ENCODE measurements around the gene CPVL. TPM values are rescaled to one million over a fixed set of nuclear protein-coding genes. Genes with fewer than 3 reads are reported as not detected.

The CPVL gene
- total and polyA plus RNA-seq, 2 donors (not counting 1 experiment from before 2014, with no cell fraction given), result 0.17 TPM; not detected in 1

- no peaks in the 10 kb centered on the region for H3K36me3 ChIP-seq (ENCODE audit: control insufficient read depth, insufficient read depth, low read length)
- no peak overlapping the region for H3K27ac ChIP-seq (ENCODE audit: insufficient read depth, low read length)
- no peak overlapping the region for H3K4me3 ChIP-seq (replicated peaks in 1 of 4; ENCODE audit: control extremely low read depth in 1 of 4, insufficient read depth in 1 of 4, low read depth in 3 of 4, low read length in 4 of 4)
- TF ChIP-seq EZH2 (IDR thresholded peaks at IDR 0.05; ENCODE audit: low read length, missing control alignments), result no peak
- TF ChIP-seq, protein P1, sequence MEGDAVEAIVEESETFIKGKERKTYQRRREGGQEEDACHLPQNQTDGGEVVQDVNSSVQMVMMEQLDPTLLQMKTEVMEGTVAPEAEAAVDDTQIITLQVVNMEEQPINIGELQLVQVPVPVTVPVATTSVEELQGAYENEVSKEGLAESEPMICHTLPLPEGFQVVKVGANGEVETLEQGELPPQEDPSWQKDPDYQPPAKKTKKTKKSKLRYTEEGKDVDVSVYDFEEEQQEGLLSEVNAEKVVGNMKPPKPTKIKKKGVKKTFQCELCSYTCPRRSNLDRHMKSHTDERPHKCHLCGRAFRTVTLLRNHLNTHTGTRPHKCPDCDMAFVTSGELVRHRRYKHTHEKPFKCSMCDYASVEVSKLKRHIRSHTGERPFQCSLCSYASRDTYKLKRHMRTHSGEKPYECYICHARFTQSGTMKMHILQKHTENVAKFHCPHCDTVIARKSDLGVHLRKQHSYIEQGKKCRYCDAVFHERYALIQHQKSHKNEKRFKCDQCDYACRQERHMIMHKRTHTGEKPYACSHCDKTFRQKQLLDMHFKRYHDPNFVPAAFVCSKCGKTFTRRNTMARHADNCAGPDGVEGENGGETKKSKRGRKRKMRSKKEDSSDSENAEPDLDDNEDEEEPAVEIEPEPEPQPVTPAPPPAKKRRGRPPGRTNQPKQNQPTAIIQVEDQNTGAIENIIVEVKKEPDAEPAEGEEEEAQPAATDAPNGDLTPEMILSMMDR (conservative IDR thresholded peaks at IDR 0.05 in 1 of 2, IDR thresholded peaks at IDR 0.05 in 1 of 2; ENCODE audit: low read depth in 1 of 2, low read length in 2 of 2), result no peak
- no peaks in the 10 kb centered on the region for H3K79me2 ChIP-seq (ENCODE audit: control insufficient read depth, insufficient read depth, low read length)
- no peaks in the 10 kb centered on the region for H3K27me3 ChIP-seq (ENCODE audit: control insufficient read depth, insufficient read depth, low read length)
- no peaks in the 10 kb centered on the region for H4K20me1 ChIP-seq (ENCODE audit: control insufficient read depth, extremely low read depth, insufficient read depth, low read length)
- H3K4me1 ChIP-seq (ENCODE audit: control insufficient read depth, extremely low read depth, insufficient read depth, low read length), result no peaks in the 10 kb centered on the region
- H3K4me2 ChIP-seq (ENCODE audit: extremely low read depth, insufficient read depth, low read length), result no peak overlapping the region
- peak; percentile 9 to 21 for DNase-seq (ENCODE audit: low read depth in 2 of 2)
- no peaks in the 10 kb centered on the region for H3K9me3 ChIP-seq (ENCODE audit: control insufficient read depth, insufficient read depth, low read depth, low read length)
- no peak overlapping the region for H3K9ac ChIP-seq (ENCODE audit: insufficient read depth, low read length)
- H2AFZ ChIP-seq (ENCODE audit: low read length), result no peak overlapping the region
Measured at GRCh38 chr7:29013082-29013695, 133.1 kb downstream of the CPVL start.

DNA sequence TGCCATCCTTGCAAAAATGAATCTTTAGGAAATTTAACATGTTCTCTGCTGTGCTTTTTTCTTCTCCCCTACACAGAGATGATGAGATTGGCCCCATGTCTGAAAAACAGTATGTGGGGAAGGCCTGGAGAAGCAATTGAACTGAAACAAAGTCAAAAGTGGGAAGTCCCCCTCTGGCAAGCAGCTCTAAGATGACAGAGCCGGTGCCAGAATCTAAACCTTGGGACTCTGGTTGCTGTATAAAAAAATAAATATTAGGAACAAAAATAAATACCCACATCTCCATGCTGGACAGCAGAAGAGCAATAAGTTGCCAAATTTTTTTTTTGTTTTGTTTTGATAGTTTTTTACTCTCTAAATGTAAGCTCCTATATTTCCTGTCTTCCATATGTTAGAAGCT, 136.4 kb downstream of the CPVL start:
- no peak for DNase-seq (ENCODE audit: low read depth in 2 of 2)
- Histone ChIP-seq H3K27me3 (ENCODE audit: control insufficient read depth, insufficient read depth, low read length) (peaks cover 2% of the 10 kb centered on the region), H3K79me2 (ENCODE audit: control insufficient read depth, insufficient read depth, low read length) (no peaks in the 10 kb centered on the region), H3K36me3 (ENCODE audit: control insufficient read depth, insufficient read depth, low read length) (no peaks in the 10 kb centered on the region), H2AFZ (ENCODE audit: low read length) (no peak overlapping the region), H3K4me2 (ENCODE audit: extremely low read depth, insufficient read depth, low read length) (no peak overlapping the region), H3K9me3 (ENCODE audit: control insufficient read depth, insufficient read depth, low read depth, low read length) (no peaks in the 10 kb centered on the region), H4K20me1 (ENCODE audit: control insufficient read depth, extremely low read depth, insufficient read depth, low read length) (no peaks in the 10 kb centered on the region), H3K4me1 (ENCODE audit: control insufficient read depth, extremely low read depth, insufficient read depth, low read length) (no peaks in the 10 kb centered on the region), H3K4me3 (replicated peaks in 1 of 4; ENCODE audit: control extremely low read depth in 1 of 4, insufficient read depth in 1 of 4, low read depth in 3 of 4, low read length in 4 of 4) (no peak overlapping the region), H3K27ac (ENCODE audit: insufficient read depth, low read length) (no peak overlapping the region), H3K9ac (ENCODE audit: insufficient read depth, low read length) (no peak overlapping the region)
- TF ChIP-seq, protein P1 (conservative IDR thresholded peaks at IDR 0.05 in 1 of 2, IDR thresholded peaks at IDR 0.05 in 1 of 2; ENCODE audit: low read depth in 1 of 2, low read length in 2 of 2), result no peak
- no peak for TF ChIP-seq EZH2 (IDR thresholded peaks at IDR 0.05; ENCODE audit: low read length, missing control alignments)

DNA sequence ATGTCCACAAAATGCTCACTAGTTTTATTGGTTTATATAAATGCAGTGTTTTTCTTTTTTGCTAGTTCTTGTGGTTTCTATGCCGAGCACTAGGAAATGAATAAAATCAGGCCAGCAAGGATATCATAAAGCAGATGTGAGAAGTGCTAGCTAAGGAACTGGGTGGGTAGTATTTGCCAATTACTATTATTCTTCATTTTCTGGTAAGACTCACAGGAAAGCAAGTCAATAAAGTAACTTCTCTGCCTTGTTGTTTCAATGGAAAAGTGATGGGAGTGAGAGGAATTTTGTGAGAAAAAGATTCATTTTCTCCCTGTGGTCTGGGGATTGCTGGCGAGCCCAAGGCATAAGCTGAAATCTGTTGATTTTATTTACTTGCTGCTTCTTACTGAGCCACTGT, 137.7 kb downstream of the CPVL start:
- no peak overlapping the region for H3K27ac ChIP-seq (ENCODE audit: insufficient read depth, low read length)
- no peak overlapping the region for H2AFZ ChIP-seq (ENCODE audit: low read length)
- H3K27me3 ChIP-seq (ENCODE audit: control insufficient read depth, insufficient read depth, low read length), result peaks cover 2% of the 10 kb centered on the region
- H3K9ac ChIP-seq (ENCODE audit: insufficient read depth, low read length), result no peak overlapping the region
- TF ChIP-seq, protein P1 (conservative IDR thresholded peaks at IDR 0.05 in 1 of 2, IDR thresholded peaks at IDR 0.05 in 1 of 2; ENCODE audit: low read depth in 1 of 2, low read length in 2 of 2), result no peak
- no peak for TF ChIP-seq EZH2 (IDR thresholded peaks at IDR 0.05; ENCODE audit: low read length, missing control alignments)
- H4K20me1 ChIP-seq (ENCODE audit: control insufficient read depth, extremely low read depth, insufficient read depth, low read length), result no peaks in the 10 kb centered on the region
- no peaks in the 10 kb centered on the region for H3K79me2 ChIP-seq (ENCODE audit: control insufficient read depth, insufficient read depth, low read length)
- no peak overlapping the region for H3K4me2 ChIP-seq (ENCODE audit: extremely low read depth, insufficient read depth, low read length)
- H3K36me3 ChIP-seq (ENCODE audit: control insufficient read depth, insufficient read depth, low read length), result no peaks in the 10 kb centered on the region
- no peaks in the 10 kb centered on the region for H3K9me3 ChIP-seq (ENCODE audit: control insufficient read depth, insufficient read depth, low read depth, low read length)
- no peak for DNase-seq (ENCODE audit: low read depth in 2 of 2)
- no peak overlapping the region for H3K4me3 ChIP-seq (replicated peaks in 1 of 4; ENCODE audit: control extremely low read depth in 1 of 4, insufficient read depth in 1 of 4, low read depth in 3 of 4, low read length in 4 of 4)
- no peaks in the 10 kb centered on the region for H3K4me1 ChIP-seq (ENCODE audit: control insufficient read depth, extremely low read depth, insufficient read depth, low read length)

Data from fibroblast of lung (primary cell).